Upper lobe of right lung (tissue), 1 donor: ENCODE measurements around the gene KLHL40. TPM values are rescaled to one million over a fixed set of nuclear protein-coding genes. Genes with fewer than 3 reads are reported as not detected.

Experiments
- ATAC-seq: fragments of 200-7000 bp; cut with Tn5 transposase; one replicate; pipeline ENCODE4 v1.9.1; 2020; ENCODE audit warnings: mild to moderate bottlenecking, moderate library complexity
- DNase-seq: peaks from one replicate; pipeline ENCODE4 v3.0.0-alpha.2; 2020
- H3K27ac ChIP-seq: fragments of 200-600 bp; one replicate; pipeline ENCODE4 v1.8.0; 2022
- H3K27me3 ChIP-seq: fragments of 200-600 bp; one replicate; pipeline ENCODE4 v1.8.0; 2022; ENCODE audit warnings: mild to moderate bottlenecking
- H3K36me3 ChIP-seq: fragments of 200-600 bp; one replicate; pipeline ENCODE4 v1.8.0; 2022
- H3K4me1 ChIP-seq: fragments of 200-600 bp; one replicate; pipeline ENCODE4 v1.8.0; 2022
- H3K4me3 ChIP-seq: fragments of 200-600 bp; one replicate; pipeline ENCODE4 v1.8.0; 2022; ENCODE audit warnings: mild to moderate bottlenecking
- H3K9me3 ChIP-seq: fragments of 200-600 bp; one replicate; pipeline ENCODE4 v1.8.0; 2022
- CTCF ChIP-seq: fragments of 200-600 bp; IDR thresholded peaks from one replicate; pipeline ENCODE4 v1.8.0; 2022; ENCODE audit warnings: antibody characterized with exemption
- intact Hi-C: fragments of 100-400 bp; cut with DNase I; formaldehyde crosslinking; loops from one replicate; pipeline ENCODE4 v1.11.0; 2022
- total RNA-seq: library from RNA; stranded (reverse); fragmentation: NEBNext Ultra II Directional; extraction: Animal tissue kit (Norgen Biotek cat#: 25700); gene quantifications from one replicate; pipeline ENCODE4 v1.2.1, GENCODE V29; 2021
- donor health status: DM: no; HTN: yes; CAD: no; lungs with severe emphysema.

The KLHL40 gene
- total RNA-seq, 1 donor from 2014 or later = not detected

- TF ChIP-seq CTCF = no peak
- DNase-seq (peak; percentile 34), ATAC-seq (no peak)
- Histone ChIP-seq H3K4me3 (no peak overlapping the region), H3K27ac (no peak overlapping the region), H3K9me3 (no peaks in the 10 kb centered on the region), H3K27me3 (no peaks in the 10 kb centered on the region), H3K36me3 (no peaks in the 10 kb centered on the region), H3K4me1 (no peaks in the 10 kb centered on the region)
- intact Hi-C loops = no loop called here
Observed at GRCh38 chr3:42690766-42691680, 5.7 kb downstream of the KLHL40 start.

- intact Hi-C loops = no loop called here
- ATAC-seq = no peak
- no peaks in the 10 kb centered on the region for H3K36me3 ChIP-seq
- H3K4me1 ChIP-seq = no peaks in the 10 kb centered on the region
- H3K9me3 ChIP-seq = no peaks in the 10 kb centered on the region
- DNase-seq = peak; percentile 46
- no peak overlapping the region for H3K4me3 ChIP-seq
- no peak for TF ChIP-seq CTCF
- H3K27me3 ChIP-seq = no peaks in the 10 kb centered on the region
- H3K27ac ChIP-seq = no peak overlapping the region
Observed at GRCh38 chr3:42691816-42692666, 6.7 kb downstream of the KLHL40 start.

GRCh38 chr3:42692667-42693529 is 7.6 kb downstream of the KLHL40 start:
- no peaks in the 10 kb centered on the region for H3K27me3 ChIP-seq
- peak; percentile 43 for DNase-seq
- no peak for ATAC-seq
- TF ChIP-seq CTCF = no peak
- H3K4me3 ChIP-seq = no peak overlapping the region
- H3K27ac ChIP-seq = no peak overlapping the region
- H3K4me1 ChIP-seq = no peaks in the 10 kb centered on the region
- H3K9me3 ChIP-seq = no peaks in the 10 kb centered on the region
- H3K36me3 ChIP-seq = no peaks in the 10 kb centered on the region
- intact Hi-C loops = no loop called here

- DNase-seq (peak; percentile 35), ATAC-seq (no peak)
- no peaks in the 10 kb centered on the region for H3K36me3 ChIP-seq
- no peaks in the 10 kb centered on the region for H3K4me1 ChIP-seq
- TF ChIP-seq CTCF = no peak
- H3K9me3 ChIP-seq = no peaks in the 10 kb centered on the region
- no peak overlapping the region for H3K4me3 ChIP-seq
- intact Hi-C loops = no loop called here
- H3K27me3 ChIP-seq = no peaks in the 10 kb centered on the region
- H3K27ac ChIP-seq = no peak overlapping the region
Observed at GRCh38 chr3:42693530-42693930, 8.2 kb downstream of the KLHL40 start.

- H3K27me3 ChIP-seq = no peaks in the 10 kb centered on the region
Observed at GRCh38 chr3:42694366-42694765, 9.0 kb downstream of the KLHL40 start.

More at GRCh38 chr3:42694366-42694765, 9.0 kb downstream of the KLHL40 start:
- H3K36me3 ChIP-seq = no peaks in the 10 kb centered on the region
- no peak for TF ChIP-seq CTCF
- intact Hi-C loops = no loop called here
- no peak overlapping the region for H3K27ac ChIP-seq
- H3K4me1 ChIP-seq = no peaks in the 10 kb centered on the region
- ATAC-seq (no peak), DNase-seq (no peak)
- no peak overlapping the region for H3K4me3 ChIP-seq
- no peaks in the 10 kb centered on the region for H3K9me3 ChIP-seq
